HL-60 (cell line): Measurements from ENCODE around the gene VARS1.

Source experiments
- POLR2AphosphoS5 ChIP-seq: IDR thresholded peaks from 2 replicates; pipeline ENCODE4 v1.6.1; 2012; ENCODE audit warnings: low read depth
- SPI1 ChIP-seq: IDR thresholded peaks from 2 replicates; pipeline ENCODE4 v1.6.1; 2012; ENCODE audit warnings: low read depth, mild to moderate bottlenecking, borderline replicate concordance
- TF ChIP-seq, protein P1 (sequence below): IDR thresholded peaks from one replicate; pipeline ENCODE4 v1.5.1; 2011; ENCODE audit warnings: low read length, control low read depth, inconsistent platforms; ENCODE audit not compliant: insufficient read depth
- TF ChIP-seq, protein P2 (sequence below): IDR thresholded peaks from 2 replicates; pipeline ENCODE4 v1.6.1; 2012; ENCODE audit warnings: low read depth; ENCODE audit not compliant: insufficient replicate concordance

DNA sequence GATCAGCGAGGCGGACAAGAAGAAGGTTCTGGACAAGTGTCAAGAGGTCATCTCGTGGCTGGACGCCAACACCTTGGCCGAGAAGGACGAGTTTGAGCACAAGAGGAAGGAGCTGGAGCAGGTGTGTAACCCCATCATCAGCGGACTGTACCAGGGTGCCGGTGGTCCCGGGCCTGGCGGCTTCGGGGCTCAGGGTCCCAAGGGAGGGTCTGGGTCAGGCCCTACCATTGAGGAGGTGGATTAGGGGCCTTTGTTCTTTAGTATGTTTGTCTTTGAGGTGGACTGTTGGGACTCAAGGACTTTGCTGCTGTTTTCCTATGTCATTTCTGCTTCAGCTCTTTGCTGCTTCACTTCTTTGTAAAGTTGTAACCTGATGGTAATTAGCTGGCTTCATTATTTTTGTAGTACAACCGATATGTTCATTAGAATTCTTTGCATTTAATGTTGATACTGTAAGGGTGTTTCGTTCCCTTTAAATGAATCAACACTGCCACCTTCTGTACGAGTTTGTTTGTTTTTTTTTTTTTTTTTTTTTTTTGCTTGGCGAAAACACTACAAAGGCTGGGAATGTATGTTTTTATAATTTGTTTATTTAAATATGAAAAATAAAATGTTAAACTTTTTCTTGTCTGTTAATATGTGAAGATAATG lies 34.2 kb upstream of the VARS1 start:
- TF ChIP-seq, protein P1, sequence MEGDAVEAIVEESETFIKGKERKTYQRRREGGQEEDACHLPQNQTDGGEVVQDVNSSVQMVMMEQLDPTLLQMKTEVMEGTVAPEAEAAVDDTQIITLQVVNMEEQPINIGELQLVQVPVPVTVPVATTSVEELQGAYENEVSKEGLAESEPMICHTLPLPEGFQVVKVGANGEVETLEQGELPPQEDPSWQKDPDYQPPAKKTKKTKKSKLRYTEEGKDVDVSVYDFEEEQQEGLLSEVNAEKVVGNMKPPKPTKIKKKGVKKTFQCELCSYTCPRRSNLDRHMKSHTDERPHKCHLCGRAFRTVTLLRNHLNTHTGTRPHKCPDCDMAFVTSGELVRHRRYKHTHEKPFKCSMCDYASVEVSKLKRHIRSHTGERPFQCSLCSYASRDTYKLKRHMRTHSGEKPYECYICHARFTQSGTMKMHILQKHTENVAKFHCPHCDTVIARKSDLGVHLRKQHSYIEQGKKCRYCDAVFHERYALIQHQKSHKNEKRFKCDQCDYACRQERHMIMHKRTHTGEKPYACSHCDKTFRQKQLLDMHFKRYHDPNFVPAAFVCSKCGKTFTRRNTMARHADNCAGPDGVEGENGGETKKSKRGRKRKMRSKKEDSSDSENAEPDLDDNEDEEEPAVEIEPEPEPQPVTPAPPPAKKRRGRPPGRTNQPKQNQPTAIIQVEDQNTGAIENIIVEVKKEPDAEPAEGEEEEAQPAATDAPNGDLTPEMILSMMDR = no peak
- TF ChIP-seq, protein P2, sequence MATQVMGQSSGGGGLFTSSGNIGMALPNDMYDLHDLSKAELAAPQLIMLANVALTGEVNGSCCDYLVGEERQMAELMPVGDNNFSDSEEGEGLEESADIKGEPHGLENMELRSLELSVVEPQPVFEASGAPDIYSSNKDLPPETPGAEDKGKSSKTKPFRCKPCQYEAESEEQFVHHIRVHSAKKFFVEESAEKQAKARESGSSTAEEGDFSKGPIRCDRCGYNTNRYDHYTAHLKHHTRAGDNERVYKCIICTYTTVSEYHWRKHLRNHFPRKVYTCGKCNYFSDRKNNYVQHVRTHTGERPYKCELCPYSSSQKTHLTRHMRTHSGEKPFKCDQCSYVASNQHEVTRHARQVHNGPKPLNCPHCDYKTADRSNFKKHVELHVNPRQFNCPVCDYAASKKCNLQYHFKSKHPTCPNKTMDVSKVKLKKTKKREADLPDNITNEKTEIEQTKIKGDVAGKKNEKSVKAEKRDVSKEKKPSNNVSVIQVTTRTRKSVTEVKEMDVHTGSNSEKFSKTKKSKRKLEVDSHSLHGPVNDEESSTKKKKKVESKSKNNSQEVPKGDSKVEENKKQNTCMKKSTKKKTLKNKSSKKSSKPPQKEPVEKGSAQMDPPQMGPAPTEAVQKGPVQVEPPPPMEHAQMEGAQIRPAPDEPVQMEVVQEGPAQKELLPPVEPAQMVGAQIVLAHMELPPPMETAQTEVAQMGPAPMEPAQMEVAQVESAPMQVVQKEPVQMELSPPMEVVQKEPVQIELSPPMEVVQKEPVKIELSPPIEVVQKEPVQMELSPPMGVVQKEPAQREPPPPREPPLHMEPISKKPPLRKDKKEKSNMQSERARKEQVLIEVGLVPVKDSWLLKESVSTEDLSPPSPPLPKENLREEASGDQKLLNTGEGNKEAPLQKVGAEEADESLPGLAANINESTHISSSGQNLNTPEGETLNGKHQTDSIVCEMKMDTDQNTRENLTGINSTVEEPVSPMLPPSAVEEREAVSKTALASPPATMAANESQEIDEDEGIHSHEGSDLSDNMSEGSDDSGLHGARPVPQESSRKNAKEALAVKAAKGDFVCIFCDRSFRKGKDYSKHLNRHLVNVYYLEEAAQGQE = no peak
- TF ChIP-seq SPI1 = no peak
- no peak for TF ChIP-seq POLR2AphosphoS5
